Stimulated activated effector memory CD8-positive, alpha-beta T cell treated with anti-CD3 and anti-CD28 coated beads, Interleukin-12 subunit alpha, Interleukin-12 subunit beta, amount 100 ng/mL, for 72 hours (primary cell): ENCODE data around the gene PRELP.
"Not testable (repeated sequence)": the region's sequence is repeated elsewhere in the genome, so short reads cannot be mapped to it uniquely, and the experiment has no call there.

Source experiments
- ATAC-seq: fragments of 150-1000 bp; cut with Tn5 transposase; 2 replicates; pipeline ENCODE4 v1.10.0; 2021
- DNase-seq, 2 donors: peaks; one replicate each; pipeline ENCODE4 v3.0.0; 2021 to 2022; ENCODE audit warnings: low spot score in 2 of 2
- H3K27ac Mint-ChIP-seq: one replicate; pipeline ENCODE4 v1.8.0; 2022; ENCODE audit warnings: mild to moderate bottlenecking, mixed read lengths
- H3K36me3 Mint-ChIP-seq: one replicate; pipeline ENCODE4 v1.8.0; 2022; ENCODE audit warnings: mild to moderate bottlenecking, mixed read lengths
- H3K4me1 Mint-ChIP-seq: one replicate; pipeline ENCODE4 v1.8.0; 2022; ENCODE audit warnings: mixed read lengths
- H3K4me3 Mint-ChIP-seq: one replicate; pipeline ENCODE4 v1.8.0; 2022; ENCODE audit warnings: mild to moderate bottlenecking, mixed read lengths
- H3K9me3 Mint-ChIP-seq: one replicate; pipeline ENCODE4 v1.8.0; 2022; ENCODE audit warnings: mixed read lengths

Gene PRELP

GRCh38 chr1:203518139-203518538, 42.5 kb downstream of the PRELP start:
- H3K4me3 Mint-ChIP-seq, DNase-seq, H3K9me3 Mint-ChIP-seq, ATAC-seq, H3K4me1 Mint-ChIP-seq, H3K36me3 Mint-ChIP-seq, H3K27ac Mint-ChIP-seq: not testable (repeated sequence)

GRCh38 chr1:203518541-203518940, 42.9 kb downstream of the PRELP start:
- ATAC-seq (no peak), DNase-seq (no peak)
- Mint-ChIP-seq H3K4me3 (no peak overlapping the region), H3K36me3 (no peaks in the 10 kb centered on the region), H3K4me1 (peaks cover 7% of the 10 kb centered on the region), H3K9me3 (no peaks in the 10 kb centered on the region), H3K27ac (no peak overlapping the region)

DNA sequence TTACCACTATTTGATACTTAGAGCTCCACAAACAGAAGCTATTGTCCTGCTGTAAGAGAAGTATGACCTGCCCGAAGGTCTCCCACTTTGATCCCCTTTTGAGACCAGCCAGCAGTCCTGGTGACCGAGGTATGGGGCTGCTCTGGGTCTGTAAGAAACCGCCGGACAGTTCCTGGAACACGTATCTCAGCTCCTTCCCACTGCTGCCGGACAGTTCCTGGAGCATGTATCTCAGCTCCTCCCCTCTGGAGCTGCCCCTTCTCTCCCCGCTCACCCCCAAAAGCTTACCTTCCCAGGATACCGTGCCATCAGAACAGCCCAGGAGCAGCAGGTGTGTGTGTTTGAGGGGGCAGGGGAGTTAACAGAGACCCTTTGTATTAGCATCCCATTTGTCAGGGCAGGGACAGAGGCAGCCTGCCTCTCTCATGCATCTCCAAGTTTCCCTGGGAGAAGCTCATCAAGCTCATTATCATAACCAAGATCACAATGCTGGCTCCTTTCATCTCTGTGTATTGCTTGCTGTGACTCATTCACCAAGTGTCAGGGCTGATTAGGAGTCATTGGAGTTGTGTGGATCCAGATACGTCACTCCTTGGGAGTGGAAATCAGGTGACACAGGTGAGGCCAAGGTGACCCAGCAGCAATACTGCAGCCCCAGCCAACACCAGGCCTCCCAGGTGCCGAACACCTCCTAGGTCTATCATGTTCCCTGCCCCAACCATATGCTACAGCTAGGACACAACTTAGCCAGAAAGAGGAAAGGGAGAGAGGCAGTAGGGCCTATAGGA, 43.6 kb downstream of the PRELP start:
- no peak for ATAC-seq
- Mint-ChIP-seq H3K27ac (no peak overlapping the region), H3K4me3 (no peak overlapping the region), H3K4me1 (peaks cover 3% of the 10 kb centered on the region), H3K9me3 (no peaks in the 10 kb centered on the region), H3K36me3 (no peaks in the 10 kb centered on the region)
- no peak for DNase-seq

DNA sequence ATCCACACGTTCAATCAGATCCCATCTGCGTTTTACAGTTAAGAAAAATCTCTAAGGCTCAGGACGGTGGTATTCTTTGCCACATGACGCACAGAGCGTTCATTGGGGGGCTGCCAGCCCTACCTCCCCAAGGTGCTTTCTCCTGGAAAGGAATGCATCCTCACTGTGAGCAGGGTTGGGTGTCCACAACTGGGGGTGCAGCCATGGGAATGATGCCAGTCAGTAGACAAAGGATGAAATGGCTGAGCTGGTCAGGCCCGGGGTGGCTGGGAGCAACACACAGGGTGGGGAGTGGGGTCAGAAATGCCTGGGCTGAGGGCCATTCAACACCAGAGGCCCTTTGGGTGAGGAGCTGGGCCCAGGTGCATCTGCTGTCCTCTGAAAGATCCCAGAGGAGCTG, 44.3 kb downstream of the PRELP start:
- ATAC-seq (no peak), DNase-seq (no peak)

DNA sequence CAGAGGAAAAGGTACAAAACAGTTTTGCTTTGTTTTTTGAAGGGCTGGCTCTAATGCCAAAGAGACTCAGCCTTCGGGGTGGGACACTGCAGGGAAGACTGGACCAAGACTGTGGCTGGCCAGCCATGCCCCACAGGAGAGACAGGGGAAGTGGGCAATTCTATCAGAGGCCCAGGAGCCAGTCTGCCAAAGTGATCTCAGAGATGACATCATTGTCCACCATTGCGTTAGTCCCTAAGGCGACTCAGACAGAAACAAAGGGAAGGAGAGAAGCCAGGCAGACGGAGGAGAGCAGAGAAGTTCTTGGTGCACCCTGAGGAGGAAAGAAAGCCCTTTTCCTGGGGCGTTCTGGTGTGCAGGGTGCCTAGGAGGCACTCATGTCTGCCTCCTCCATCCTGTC, 44.7 kb downstream of the PRELP start:
- H3K4me3 Mint-ChIP-seq: no peak overlapping the region
- no peaks in the 10 kb centered on the region for H3K36me3 Mint-ChIP-seq
- no peak overlapping the region for H3K27ac Mint-ChIP-seq
- no peaks in the 10 kb centered on the region for H3K9me3 Mint-ChIP-seq
- no peak for DNase-seq
- H3K4me1 Mint-ChIP-seq: no peaks in the 10 kb centered on the region
- no peak for ATAC-seq

More for the DNA sequence above, 44.3 kb downstream of the PRELP start:
- no peaks in the 10 kb centered on the region for H3K4me1 Mint-ChIP-seq
- H3K4me3 Mint-ChIP-seq: no peak overlapping the region
- no peaks in the 10 kb centered on the region for H3K9me3 Mint-ChIP-seq
- H3K27ac Mint-ChIP-seq: no peak overlapping the region
- H3K36me3 Mint-ChIP-seq: no peaks in the 10 kb centered on the region

GRCh38 chr1:203521074-203521794, 45.6 kb downstream of the PRELP start:
- Mint-ChIP-seq H3K4me1 (no peaks in the 10 kb centered on the region), H3K27ac (no peak overlapping the region), H3K9me3 (no peaks in the 10 kb centered on the region), H3K36me3 (no peaks in the 10 kb centered on the region), H3K4me3 (no peak overlapping the region)
- DNase-seq (no peak), ATAC-seq (peak; percentile 42)

GRCh38 chr1:203521812-203522211, 46.2 kb downstream of the PRELP start:
- ATAC-seq (no peak), DNase-seq (no peak)
- no peak overlapping the region for H3K4me3 Mint-ChIP-seq
- H3K27ac Mint-ChIP-seq: no peak overlapping the region
- H3K9me3 Mint-ChIP-seq: no peaks in the 10 kb centered on the region
- H3K4me1 Mint-ChIP-seq: peaks cover under 1% of the 10 kb centered on the region
- H3K36me3 Mint-ChIP-seq: no peaks in the 10 kb centered on the region

GRCh38 chr1:203522237-203522636, 46.6 kb downstream of the PRELP start:
- Mint-ChIP-seq H3K36me3 (no peaks in the 10 kb centered on the region), H3K27ac (no peak overlapping the region), H3K4me1 (peaks cover 5% of the 10 kb centered on the region), H3K4me3 (no peak overlapping the region), H3K9me3 (no peaks in the 10 kb centered on the region)
- no peak for ATAC-seq
- DNase-seq: no peak

DNA sequence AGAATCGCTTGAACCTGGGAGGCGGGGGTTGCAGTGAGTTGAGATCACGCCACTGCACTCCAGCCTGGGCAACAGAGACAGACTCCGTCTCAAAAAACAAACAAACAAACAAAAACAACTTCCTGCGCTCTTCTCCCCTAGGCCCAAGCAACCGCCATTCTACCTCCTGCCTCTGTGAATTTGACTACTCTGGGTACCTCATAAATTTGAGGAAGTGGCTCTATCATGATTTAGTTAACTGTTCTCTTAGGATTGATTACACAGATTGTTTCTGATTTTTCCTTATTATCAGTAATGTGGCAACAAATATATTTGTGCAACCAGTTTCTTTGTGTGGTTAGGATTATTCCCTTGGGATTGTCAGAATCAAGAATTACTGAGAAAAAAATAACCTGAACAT, 48.1 kb downstream of the PRELP start:
- Mint-ChIP-seq H3K4me1 (peaks cover 6% of the 10 kb centered on the region), H3K27ac (no peak overlapping the region), H3K36me3 (no peaks in the 10 kb centered on the region), H3K4me3 (no peak overlapping the region), H3K9me3 (no peaks in the 10 kb centered on the region)
- ATAC-seq (no peak), DNase-seq (no peak)

- ATAC-seq: no peak
- no peak overlapping the region for H3K27ac Mint-ChIP-seq
These were observed 48.5 kb downstream of the PRELP start for GRCh38 chr1:203524152-203524551.

GRCh38 chr1:203524824-203525223, 49.2 kb downstream of the PRELP start:
- Mint-ChIP-seq H3K4me3 (no peak overlapping the region), H3K9me3 (no peaks in the 10 kb centered on the region), H3K4me1 (peaks cover 6% of the 10 kb centered on the region), H3K27ac (no peak overlapping the region), H3K36me3 (no peaks in the 10 kb centered on the region)
- DNase-seq (no peak), ATAC-seq (no peak)

More at GRCh38 chr1:203524152-203524551, 48.5 kb downstream of the PRELP start:
- peaks cover 6% of the 10 kb centered on the region for H3K4me1 Mint-ChIP-seq
- H3K9me3 Mint-ChIP-seq: no peaks in the 10 kb centered on the region
- no peaks in the 10 kb centered on the region for H3K36me3 Mint-ChIP-seq
- DNase-seq: no peak
- no peak overlapping the region for H3K4me3 Mint-ChIP-seq

- ATAC-seq: no peak
- Mint-ChIP-seq H3K36me3 (no peaks in the 10 kb centered on the region), H3K4me1 (peaks cover 6% of the 10 kb centered on the region), H3K9me3 (no peaks in the 10 kb centered on the region), H3K4me3 (no peak overlapping the region), H3K27ac (no peak overlapping the region)
- no peak for DNase-seq
These were observed 50.1 kb downstream of the PRELP start for GRCh38 chr1:203525685-203526084.

- no peak overlapping the region for H3K27ac Mint-ChIP-seq
- H3K9me3 Mint-ChIP-seq: no peaks in the 10 kb centered on the region
- no peak overlapping the region for H3K4me3 Mint-ChIP-seq
- no peak for DNase-seq
- H3K4me1 Mint-ChIP-seq: peaks cover 6% of the 10 kb centered on the region
- H3K36me3 Mint-ChIP-seq: no peaks in the 10 kb centered on the region
- no peak for ATAC-seq
These were observed 50.5 kb downstream of the PRELP start for GRCh38 chr1:203526130-203526529.

GRCh38 chr1:203526572-203526971, 51.0 kb downstream of the PRELP start:
- H3K27ac Mint-ChIP-seq: peak overlapping the region; percentile 13
- DNase-seq: no peak
- H3K4me1 Mint-ChIP-seq: peaks cover 6% of the 10 kb centered on the region

GRCh38 chr1:203527013-203527412, 51.4 kb downstream of the PRELP start:
- DNase-seq (no peak), ATAC-seq (no peak)
- Mint-ChIP-seq H3K9me3 (no peaks in the 10 kb centered on the region), H3K4me3 (no peak overlapping the region), H3K27ac (peak overlapping the region; percentile 13), H3K4me1 (peaks cover 6% of the 10 kb centered on the region), H3K36me3 (no peaks in the 10 kb centered on the region)

More at GRCh38 chr1:203526572-203526971, 51.0 kb downstream of the PRELP start:
- no peak overlapping the region for H3K4me3 Mint-ChIP-seq
- no peaks in the 10 kb centered on the region for H3K36me3 Mint-ChIP-seq
- H3K9me3 Mint-ChIP-seq: no peaks in the 10 kb centered on the region
- ATAC-seq: no peak

GRCh38 chr1:203528063-203528462, 52.5 kb downstream of the PRELP start:
- Mint-ChIP-seq H3K36me3 (no peaks in the 10 kb centered on the region), H3K4me3 (no peak overlapping the region), H3K9me3 (no peaks in the 10 kb centered on the region), H3K4me1 (peaks cover 6% of the 10 kb centered on the region), H3K27ac (no peak overlapping the region)
- DNase-seq (no peak), ATAC-seq (no peak)
